GM19328 (cell line): Measurements from ENCODE around the gene PHACTR1.

Experiments
- ATAC-seq: cut with Tn5 transposase; IDR thresholded peaks from one replicate; pipeline ENCODE4 v1.9.1; 2021; ENCODE audit warnings: mild to moderate bottlenecking, moderate library complexity; ENCODE audit not compliant: unreplicated experiment

PHACTR1 gene

GRCh38 chr6:13178107-13178506 lies 461.5 kb downstream of the PHACTR1 start:
- no peak for ATAC-seq

GRCh38 chr6:13180538-13180937 lies 464.0 kb downstream of the PHACTR1 start:
- ATAC-seq = no peak

- ATAC-seq = no peak
Observed at GRCh38 chr6:13181393-13181792, 464.8 kb downstream of the PHACTR1 start.

- ATAC-seq = no peak
Observed at GRCh38 chr6:13183415-13184088, 467.0 kb downstream of the PHACTR1 start.

GRCh38 chr6:13184089-13184468 lies 467.5 kb downstream of the PHACTR1 start:
- no peak for ATAC-seq

- ATAC-seq = no peak
Observed at GRCh38 chr6:13184547-13184946, 468.0 kb downstream of the PHACTR1 start.

DNA sequence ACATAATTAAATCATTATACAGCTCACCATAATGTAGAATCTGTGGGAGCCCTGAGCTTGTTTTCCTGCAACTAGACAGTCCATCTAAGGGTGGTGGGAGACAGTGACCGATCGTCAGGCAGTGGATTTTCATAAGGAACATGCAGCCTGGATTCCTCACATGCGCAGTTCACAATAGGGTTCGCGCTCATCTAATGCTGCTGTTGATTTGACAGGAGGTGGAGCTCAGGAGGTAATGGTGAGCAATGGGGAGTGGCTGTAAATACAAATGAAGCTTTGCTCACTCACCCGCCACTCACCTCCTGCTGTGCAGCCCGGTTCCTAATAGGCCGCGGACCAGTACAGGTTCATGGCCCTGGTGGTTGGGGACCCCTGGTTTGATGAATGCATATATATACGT lies 470.3 kb downstream of the PHACTR1 start:
- ATAC-seq = no peak

GRCh38 chr6:13187692-13188091 lies 471.1 kb downstream of the PHACTR1 start:
- ATAC-seq = no peak

GRCh38 chr6:13188306-13188705 lies 471.7 kb downstream of the PHACTR1 start:
- no peak for ATAC-seq

DNA sequence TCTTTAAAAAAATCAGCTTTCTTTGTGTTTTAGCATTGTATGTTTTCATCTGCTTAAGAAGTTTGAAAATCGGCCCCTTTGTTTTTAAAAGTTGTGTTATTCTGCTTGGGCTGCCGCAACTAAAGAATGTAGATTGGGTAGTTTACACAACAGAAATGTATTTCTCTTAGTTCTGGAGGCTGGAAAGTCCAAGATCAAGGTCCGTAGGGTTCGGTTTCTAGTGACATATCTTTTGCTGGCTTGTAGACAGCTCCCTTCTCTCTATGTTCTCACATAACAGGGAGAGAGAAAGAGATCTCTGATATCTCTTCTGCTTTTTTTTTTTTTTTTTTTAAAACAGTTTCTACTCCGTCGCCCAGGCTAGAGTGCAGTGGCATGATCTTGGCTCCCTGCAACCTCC lies 473.1 kb downstream of the PHACTR1 start:
- no peak for ATAC-seq

GRCh38 chr6:13190376-13190775 lies 473.8 kb downstream of the PHACTR1 start:
- no peak for ATAC-seq

DNA sequence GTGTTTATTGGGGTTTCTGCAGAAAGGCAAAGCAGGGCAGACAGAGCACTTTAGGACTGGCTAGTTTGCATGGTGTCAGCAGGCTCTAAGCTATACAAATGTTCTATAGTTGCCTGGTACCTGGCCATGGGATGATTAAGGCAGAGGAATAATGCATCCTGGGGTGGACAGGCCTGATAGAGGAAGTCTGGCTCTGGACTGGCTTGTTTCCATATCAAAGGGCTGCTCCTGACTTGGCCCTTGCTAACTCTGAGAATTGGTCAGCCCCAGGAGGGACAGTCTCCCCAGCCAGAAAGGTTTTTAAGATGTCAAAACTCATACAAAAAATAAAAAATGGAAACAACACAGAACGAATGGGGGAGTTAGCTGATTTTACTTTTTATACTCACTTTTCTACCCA lies 474.9 kb downstream of the PHACTR1 start:
- no peak for ATAC-seq

GRCh38 chr6:13194852-13195251 lies 478.3 kb downstream of the PHACTR1 start:
- no peak for ATAC-seq

DNA sequence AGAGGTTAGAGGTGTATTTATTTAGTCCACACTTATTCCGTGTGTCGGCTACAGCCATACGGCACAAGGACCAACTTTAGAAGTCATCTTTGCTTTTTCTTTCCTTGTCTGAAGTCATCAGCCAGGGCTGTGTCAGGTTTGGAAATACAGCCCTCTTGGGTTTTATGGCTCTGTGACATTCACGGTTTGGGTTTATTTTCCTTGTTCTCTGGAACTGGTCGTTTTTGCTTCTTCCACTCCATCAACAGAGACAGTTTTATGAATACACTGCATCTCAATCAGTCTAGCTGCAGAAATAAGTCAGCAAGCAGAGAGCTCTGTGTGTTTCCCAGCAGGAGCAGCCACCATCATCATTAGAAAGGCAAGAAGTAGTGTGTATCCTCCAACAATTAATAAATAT lies 479.2 kb downstream of the PHACTR1 start:
- ATAC-seq = no peak

DNA sequence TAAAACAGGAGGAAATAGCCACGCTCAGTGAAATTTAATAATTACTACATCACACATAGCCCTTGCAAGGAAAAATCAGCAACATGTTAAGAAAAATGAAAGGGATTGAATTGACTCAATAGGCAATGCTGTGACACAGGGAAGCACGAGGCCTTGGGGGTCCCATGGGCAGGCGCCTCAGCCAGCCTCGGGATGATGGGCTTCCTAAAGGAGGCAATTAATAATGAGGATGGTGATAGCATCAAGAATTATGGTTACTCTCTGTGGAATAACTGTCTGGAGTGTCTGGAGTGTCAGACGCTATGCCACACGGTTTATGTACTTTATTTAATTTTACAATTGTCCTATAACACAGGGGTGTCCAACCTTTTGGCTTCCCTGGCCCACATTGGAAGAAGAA lies 481.6 kb downstream of the PHACTR1 start:
- ATAC-seq = no peak

GRCh38 chr6:13201336-13201735 lies 484.8 kb downstream of the PHACTR1 start:
- no peak for ATAC-seq

- no peak for ATAC-seq
Observed at GRCh38 chr6:13203145-13203544, 486.6 kb downstream of the PHACTR1 start.

DNA sequence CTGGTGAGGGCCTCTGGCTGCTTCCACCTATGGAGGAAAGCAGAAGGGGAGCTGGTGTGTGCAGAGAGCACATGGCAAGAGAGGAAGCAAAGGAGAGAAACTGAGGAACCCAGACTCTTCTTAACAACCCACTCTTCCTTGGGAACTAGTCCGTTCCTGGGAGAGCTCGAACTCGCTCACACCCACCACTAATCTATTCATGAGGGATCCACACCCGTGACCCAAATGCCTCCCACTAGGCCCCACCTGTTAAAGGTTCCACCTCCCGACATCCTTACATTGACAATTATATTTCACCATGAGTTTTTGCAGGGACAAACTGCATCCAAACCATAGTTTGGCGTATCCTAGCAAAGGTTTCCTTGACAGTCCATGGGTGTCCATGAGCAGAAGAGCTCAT lies 488.5 kb downstream of the PHACTR1 start:
- no peak for ATAC-seq

GRCh38 chr6:13212096-13212495 lies 495.5 kb downstream of the PHACTR1 start:
- no peak for ATAC-seq

- no peak for ATAC-seq
Observed at GRCh38 chr6:13212538-13212937, 496.0 kb downstream of the PHACTR1 start.

- no peak for ATAC-seq
Observed at GRCh38 chr6:13215390-13215789, 498.8 kb downstream of the PHACTR1 start.

DNA sequence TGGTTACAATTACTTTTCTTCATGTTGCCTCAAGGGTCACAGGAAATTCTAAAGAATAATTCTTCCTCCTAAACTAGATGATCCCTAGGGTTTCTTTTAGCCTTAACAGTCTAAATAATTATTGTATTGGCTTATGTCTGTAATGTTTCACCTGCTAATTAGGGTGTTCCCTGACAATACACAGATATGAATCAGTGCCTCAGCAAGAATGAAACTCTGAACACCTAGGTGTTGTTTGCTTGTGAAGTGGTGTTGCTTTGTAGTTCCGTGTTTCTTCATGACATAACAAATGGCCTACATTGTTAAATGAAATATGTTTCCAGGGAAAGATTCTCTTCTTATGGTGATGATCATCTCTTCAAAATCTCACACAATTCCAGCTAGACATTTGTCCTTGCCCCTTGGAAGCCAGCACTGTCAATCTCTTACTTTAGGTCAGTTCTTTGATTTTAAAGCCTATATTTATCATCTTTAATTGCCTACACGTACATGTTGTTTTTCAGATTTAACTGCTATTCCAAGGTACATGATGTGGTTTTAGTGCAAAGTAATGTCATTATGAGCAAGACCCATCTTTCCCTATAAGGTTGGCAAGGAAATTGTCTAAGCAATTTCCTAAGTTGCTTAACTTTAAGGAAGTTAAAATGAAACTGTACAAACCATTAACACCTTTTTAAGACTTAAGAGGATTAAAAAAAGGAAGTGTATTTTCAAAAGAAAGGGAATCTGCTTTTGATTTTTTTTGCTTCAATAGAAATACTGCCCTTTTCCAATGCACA lies 499.9 kb downstream of the PHACTR1 start:
- ATAC-seq = no peak
